NT2/D1 (cell line): Measurements from ENCODE around the gene SLC48A1.

Source experiments
- DNase-seq: peaks from one replicate; pipeline ENCODE4 v3.0.0-alpha.2; 2011; ENCODE audit warnings: low read depth, low spot score
- H3K27me3 ChIP-seq: 2 replicates; pipeline ENCODE4 v1.6.0; 2011; ENCODE audit warnings: mild to moderate bottlenecking; ENCODE audit not compliant: insufficient read length, insufficient read depth
- H3K36me3 ChIP-seq: 2 replicates; pipeline ENCODE4 v1.6.1; 2011; ENCODE audit warnings: mild to moderate bottlenecking, low read length, mixed read lengths; ENCODE audit not compliant: insufficient read depth, insufficient read length
- H3K4me1 ChIP-seq: 2 replicates; pipeline ENCODE4 v1.5.1; 2011; ENCODE audit not compliant: insufficient read depth, insufficient read length
- H3K4me3 ChIP-seq: 2 replicates; pipeline ENCODE4 v1.5.1; 2011; ENCODE audit warnings: low read depth; ENCODE audit not compliant: insufficient read length
- H3K9ac ChIP-seq: 2 replicates; pipeline ENCODE4 v1.6.0; 2011; ENCODE audit warnings: low read depth; ENCODE audit not compliant: insufficient read length
- H3K9me3 ChIP-seq: 2 replicates; pipeline ENCODE4 v1.5.1; 2011; ENCODE audit warnings: mild to moderate bottlenecking, low read length; ENCODE audit not compliant: insufficient read depth
- SUZ12 ChIP-seq: IDR thresholded peaks from 2 replicates; pipeline ENCODE4 v1.6.1; 2011; ENCODE audit not compliant: insufficient read length, insufficient read depth; ENCODE audit errors: extremely low read depth
- YY1 ChIP-seq: IDR thresholded peaks from 2 replicates; pipeline ENCODE4 v1.6.1; 2011; ENCODE audit not compliant: insufficient read length, insufficient read depth
- ZNF274 ChIP-seq: IDR thresholded peaks from 2 replicates; pipeline ENCODE4 v1.6.1; 2011; ENCODE audit warnings: mild to moderate bottlenecking, low read depth, low read length

SLC48A1 gene

GRCh38 chr12:47763481-47764346 lies 9.3 kb upstream of the SLC48A1 start:
- Histone ChIP-seq H3K27me3 (no peaks in the 10 kb centered on the region), H3K9ac (no peak overlapping the region), H3K4me3 (no peak overlapping the region), H3K4me1 (peaks cover 18% of the 10 kb centered on the region), H3K9me3 (no peaks in the 10 kb centered on the region), H3K36me3 (no peaks in the 10 kb centered on the region)
- no peak for TF ChIP-seq ZNF274
- no peak for TF ChIP-seq SUZ12
- TF ChIP-seq YY1, result no peak
- no peak for DNase-seq

GRCh38 chr12:47766502-47767215 lies 6.4 kb upstream of the SLC48A1 start:
- no peaks in the 10 kb centered on the region for H3K9me3 ChIP-seq
- no peak for DNase-seq
- no peak overlapping the region for H3K4me3 ChIP-seq
- peaks cover 19% of the 10 kb centered on the region for H3K4me1 ChIP-seq
- H3K27me3 ChIP-seq, result no peaks in the 10 kb centered on the region
- no peak overlapping the region for H3K9ac ChIP-seq
- no peaks in the 10 kb centered on the region for H3K36me3 ChIP-seq
- TF ChIP-seq SUZ12, result no peak
- no peak for TF ChIP-seq YY1
- no peak for TF ChIP-seq ZNF274

- peak; percentile 39 for DNase-seq
These were observed 5.8 kb upstream of the SLC48A1 start for GRCh38 chr12:47767216-47767724.

GRCh38 chr12:47768323-47768811 lies 4.7 kb upstream of the SLC48A1 start:
- Histone ChIP-seq H3K27me3 (peaks cover 14% of the 10 kb centered on the region), H3K36me3 (no peaks in the 10 kb centered on the region), H3K9ac (no peak overlapping the region), H3K4me3 (no peak overlapping the region), H3K4me1 (peaks cover 17% of the 10 kb centered on the region), H3K9me3 (no peaks in the 10 kb centered on the region)
- DNase-seq, result peak; percentile 36
- TF ChIP-seq SUZ12 (no peak), ZNF274 (no peak), YY1 (no peak)

More at GRCh38 chr12:47767216-47767724, 5.8 kb upstream of the SLC48A1 start:
- Histone ChIP-seq H3K27me3 (peaks cover 5% of the 10 kb centered on the region), H3K36me3 (no peaks in the 10 kb centered on the region), H3K4me1 (peaks cover 19% of the 10 kb centered on the region), H3K4me3 (no peak overlapping the region), H3K9ac (no peak overlapping the region), H3K9me3 (no peaks in the 10 kb centered on the region)
- TF ChIP-seq SUZ12 (no peak), YY1 (no peak), ZNF274 (no peak)

GRCh38 chr12:47769234-47770085 lies 3.6 kb upstream of the SLC48A1 start:
- TF ChIP-seq YY1 (no peak), SUZ12 (no peak), ZNF274 (no peak)
- H3K27me3 ChIP-seq, result peaks cover 24% of the 10 kb centered on the region
- no peak overlapping the region for H3K4me3 ChIP-seq
- no peaks in the 10 kb centered on the region for H3K9me3 ChIP-seq
- no peak for DNase-seq
- H3K4me1 ChIP-seq, result peaks cover 12% of the 10 kb centered on the region
- H3K36me3 ChIP-seq, result no peaks in the 10 kb centered on the region
- H3K9ac ChIP-seq, result no peak overlapping the region

- no peak for DNase-seq
- Histone ChIP-seq H3K9me3 (no peaks in the 10 kb centered on the region), H3K9ac (no peak overlapping the region), H3K4me3 (no peak overlapping the region), H3K27me3 (peaks cover 30% of the 10 kb centered on the region), H3K4me1 (peaks cover 13% of the 10 kb centered on the region), H3K36me3 (no peaks in the 10 kb centered on the region)
- TF ChIP-seq SUZ12 (no peak), YY1 (no peak), ZNF274 (no peak)
These were observed 2.8 kb upstream of the SLC48A1 start for GRCh38 chr12:47770086-47770726.
